ENCODE results near the gene NSG1. TPM values are rescaled to one million over a fixed set of nuclear protein-coding genes. Genes with fewer than 3 reads are reported as not detected.

The NSG1 gene
- total RNA-seq, 1 donor from 2014 or later, result not detected

DNA sequence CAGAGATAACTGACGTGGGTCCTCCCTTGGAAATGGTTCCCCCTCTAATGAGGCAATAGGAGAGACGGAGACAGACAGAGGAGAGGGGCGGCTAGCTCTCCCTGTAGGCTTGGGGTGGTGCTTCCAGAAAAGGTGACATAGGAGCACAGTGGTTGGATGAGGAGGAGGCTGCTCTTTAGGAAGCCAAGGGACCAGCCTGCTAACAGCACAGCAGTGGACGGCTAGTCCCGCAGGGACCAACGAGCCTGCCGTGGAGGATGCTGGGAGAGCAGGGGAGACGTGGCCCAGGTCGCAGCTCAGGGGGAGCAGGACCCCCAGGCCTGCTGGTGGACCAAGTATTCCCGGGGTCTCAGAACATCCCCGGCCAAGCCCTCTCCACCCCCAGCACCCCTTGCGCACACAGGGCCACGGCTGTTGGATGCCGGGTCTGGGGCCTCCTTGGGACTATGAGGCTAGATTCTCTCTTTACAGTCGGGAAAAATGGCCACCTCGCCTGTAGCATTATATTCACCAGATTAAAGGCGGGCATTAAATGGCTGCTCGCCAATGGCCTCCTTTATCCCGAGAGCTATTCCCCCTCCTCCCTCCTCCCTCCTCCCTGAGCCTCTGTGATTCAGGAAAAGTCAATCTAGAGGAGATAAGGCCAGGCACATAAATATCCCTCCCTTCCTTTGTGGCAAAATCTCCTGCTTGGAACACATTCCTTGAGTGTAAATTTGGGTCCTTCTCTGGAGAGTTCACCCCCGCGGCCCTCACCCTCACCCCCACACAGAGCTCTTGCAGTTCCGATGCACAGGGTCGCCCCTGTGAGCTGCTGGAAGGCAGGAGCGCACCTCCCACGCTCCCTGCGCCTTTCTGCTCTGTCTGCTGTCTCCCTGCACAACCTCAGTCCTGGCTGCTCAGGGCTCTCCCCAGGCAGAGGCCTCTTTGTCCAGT is 30.5 kb upstream of the NSG1 start:
- Mint-ChIP-seq H3K27me3 (ENCODE audit: low read depth) (peaks cover 6% of the 10 kb centered on the region), H3K27ac (no peak overlapping the region), H3K4me1 (ENCODE audit: low read depth) (no peaks in the 10 kb centered on the region), H3K9me3 (no peaks in the 10 kb centered on the region), H3K36me3 (ENCODE audit: low read depth) (no peaks in the 10 kb centered on the region), H3K4me3 (ENCODE audit: low read depth) (no peak overlapping the region)
- intact Hi-C loops (cut with micrococcal nuclease), result no loop called here
- DNase-seq (ENCODE audit: low spot score), result no peak

DNA sequence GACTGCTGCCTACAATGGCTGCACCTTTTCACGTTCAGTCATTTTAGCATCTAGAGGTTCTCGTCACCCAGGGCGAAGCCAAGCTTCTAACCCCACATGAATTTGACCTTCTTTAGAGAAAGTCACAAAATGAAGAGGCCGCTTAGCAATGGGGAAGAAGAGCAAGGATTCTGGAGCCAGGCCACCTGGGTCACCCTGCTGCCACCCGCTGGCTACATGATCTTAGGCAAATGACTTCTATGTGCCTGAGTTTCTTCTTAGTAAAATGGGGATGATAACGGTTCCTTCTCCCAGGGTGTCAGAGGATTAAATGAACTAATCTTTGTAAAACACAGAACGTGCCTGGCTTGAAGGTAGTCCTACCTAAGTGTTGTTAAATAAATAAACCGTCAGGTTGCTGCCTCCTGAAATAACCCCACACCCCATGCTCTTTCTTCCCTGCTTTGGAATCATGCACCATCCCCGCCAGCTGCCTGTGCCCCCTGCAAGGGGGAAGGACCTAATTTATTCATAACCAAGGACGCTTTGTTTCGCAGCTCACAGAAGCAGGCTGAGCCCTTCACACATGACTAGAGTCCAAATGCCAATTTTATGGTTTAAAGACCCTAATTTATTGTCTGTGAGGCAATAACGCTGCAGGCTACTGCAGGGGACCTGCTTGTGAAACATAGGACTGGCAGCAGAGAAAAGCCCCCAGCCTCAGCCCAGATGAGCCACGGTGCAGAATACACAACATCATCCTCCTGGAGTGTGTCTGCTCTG is 28.6 kb upstream of the NSG1 start:
- H3K4me1 Mint-ChIP-seq (ENCODE audit: low read depth), result no peaks in the 10 kb centered on the region
- no peaks in the 10 kb centered on the region for H3K36me3 Mint-ChIP-seq (ENCODE audit: low read depth)
- intact Hi-C loops (cut with micrococcal nuclease), result no loop called here
- no peak overlapping the region for H3K27ac Mint-ChIP-seq
- DNase-seq (ENCODE audit: low spot score), result no peak
- peaks cover 6% of the 10 kb centered on the region for H3K27me3 Mint-ChIP-seq (ENCODE audit: low read depth)
- H3K4me3 Mint-ChIP-seq (ENCODE audit: low read depth), result no peak overlapping the region
- H3K9me3 Mint-ChIP-seq, result no peaks in the 10 kb centered on the region

DNA sequence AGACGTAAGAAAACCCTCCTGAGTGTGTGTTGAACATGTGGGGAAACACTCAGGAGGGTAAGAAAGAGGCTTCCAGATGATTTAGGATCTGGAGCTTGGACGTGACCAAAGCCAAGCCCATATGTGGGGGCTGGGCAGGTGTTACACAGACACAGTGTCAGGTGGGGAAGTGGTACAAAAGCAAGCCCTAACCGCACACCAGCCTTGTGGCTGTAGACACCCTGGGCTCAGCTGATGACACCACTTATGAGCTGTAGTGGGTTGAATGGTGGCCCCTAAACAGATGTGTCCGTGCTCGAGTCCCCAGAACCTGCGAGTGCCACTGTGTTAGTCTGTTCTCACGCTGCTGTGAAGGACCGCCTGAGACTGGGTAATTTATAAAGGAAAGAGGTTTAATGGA is 25.0 kb upstream of the NSG1 start:
- Mint-ChIP-seq H3K36me3 (ENCODE audit: low read depth) (no peaks in the 10 kb centered on the region), H3K4me3 (ENCODE audit: low read depth) (no peak overlapping the region), H3K9me3 (peaks cover 8% of the 10 kb centered on the region), H3K4me1 (ENCODE audit: low read depth) (no peaks in the 10 kb centered on the region), H3K27me3 (ENCODE audit: low read depth) (peaks cover 6% of the 10 kb centered on the region), H3K27ac (no peak overlapping the region)
- intact Hi-C loops (cut with micrococcal nuclease), result no loop called here
- no peak for DNase-seq (ENCODE audit: low spot score)

GRCh38 chr4:4362991-4363697 is 23.8 kb upstream of the NSG1 start:
- H3K4me1 Mint-ChIP-seq (ENCODE audit: low read depth), result no peaks in the 10 kb centered on the region
- peaks cover 8% of the 10 kb centered on the region for H3K9me3 Mint-ChIP-seq
- no peak overlapping the region for H3K4me3 Mint-ChIP-seq (ENCODE audit: low read depth)
- no peak for DNase-seq (ENCODE audit: low spot score)
- no peak overlapping the region for H3K27ac Mint-ChIP-seq
- H3K36me3 Mint-ChIP-seq (ENCODE audit: low read depth), result no peaks in the 10 kb centered on the region
- peaks cover 1% of the 10 kb centered on the region for H3K27me3 Mint-ChIP-seq (ENCODE audit: low read depth)
- intact Hi-C loops (cut with micrococcal nuclease), result no loop called here

DNA sequence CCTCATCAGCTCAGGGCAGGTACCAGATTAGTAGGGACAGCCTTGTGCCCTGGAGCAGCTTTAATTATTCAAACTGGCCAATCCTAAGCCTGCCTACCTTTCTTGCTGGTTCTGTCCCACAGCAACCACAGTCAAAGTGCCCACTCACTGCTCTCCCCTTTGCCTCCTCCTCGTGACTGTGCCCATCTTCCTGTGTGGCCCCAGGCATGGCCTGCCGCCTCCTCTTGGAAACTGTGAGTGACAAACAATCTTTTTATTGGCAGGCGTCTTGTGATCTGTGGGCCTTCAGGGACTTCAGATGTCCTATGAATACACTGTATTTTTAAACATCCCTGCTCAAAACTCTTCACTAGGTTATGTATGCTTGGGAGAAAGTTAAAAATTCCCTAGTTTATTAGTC is 22.8 kb upstream of the NSG1 start:
- Mint-ChIP-seq H3K27ac (no peak overlapping the region), H3K27me3 (ENCODE audit: low read depth) (no peaks in the 10 kb centered on the region), H3K9me3 (peaks cover 8% of the 10 kb centered on the region), H3K36me3 (ENCODE audit: low read depth) (no peaks in the 10 kb centered on the region), H3K4me3 (ENCODE audit: low read depth) (no peak overlapping the region), H3K4me1 (ENCODE audit: low read depth) (no peaks in the 10 kb centered on the region)
- DNase-seq (ENCODE audit: low spot score), result no peak
- intact Hi-C loops (cut with micrococcal nuclease), result no loop called here

DNA sequence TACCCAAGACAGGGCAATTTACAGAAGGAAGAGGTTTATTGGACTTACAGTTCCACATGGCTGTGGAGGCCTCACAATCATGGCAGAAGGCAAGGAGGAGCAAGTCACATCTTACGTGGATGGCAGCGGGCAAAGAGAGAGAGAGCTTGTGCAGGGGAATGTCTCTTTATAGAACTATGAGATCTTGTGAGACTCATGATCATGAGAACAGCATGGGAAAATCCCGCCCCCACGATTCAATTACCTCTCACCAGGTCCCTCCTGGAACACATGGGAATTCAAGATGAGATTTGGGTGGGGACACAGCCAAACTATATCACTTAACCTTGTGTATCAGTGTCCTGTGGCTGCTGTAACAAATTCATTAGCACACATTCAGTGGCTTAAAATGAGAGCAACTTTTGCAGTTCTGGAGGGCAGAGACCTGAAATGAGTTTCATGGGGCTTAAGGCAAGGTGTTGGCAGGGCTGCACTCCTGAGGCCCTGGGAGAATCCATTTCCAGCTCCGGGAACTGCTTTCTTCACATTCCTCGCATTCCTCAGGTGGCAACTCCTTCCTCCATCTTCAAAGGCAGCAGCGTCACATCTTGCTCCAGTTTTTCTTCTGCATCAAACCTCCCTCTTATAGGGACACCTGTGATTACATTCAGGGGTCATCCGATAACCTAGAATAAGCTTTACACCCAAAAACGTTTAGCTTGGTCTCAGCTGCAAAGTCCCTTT is 22.3 kb upstream of the NSG1 start:
- no peaks in the 10 kb centered on the region for H3K4me1 Mint-ChIP-seq (ENCODE audit: low read depth)
- intact Hi-C loops (cut with micrococcal nuclease), result no loop called here
- H3K9me3 Mint-ChIP-seq, result peaks cover 8% of the 10 kb centered on the region
- no peaks in the 10 kb centered on the region for H3K27me3 Mint-ChIP-seq (ENCODE audit: low read depth)
- no peak overlapping the region for H3K27ac Mint-ChIP-seq
- DNase-seq (ENCODE audit: low spot score), result no peak
- no peaks in the 10 kb centered on the region for H3K36me3 Mint-ChIP-seq (ENCODE audit: low read depth)
- H3K4me3 Mint-ChIP-seq (ENCODE audit: low read depth), result no peak overlapping the region

GRCh38 chr4:4368809-4369580 is 17.9 kb upstream of the NSG1 start:
- Mint-ChIP-seq H3K27me3 (ENCODE audit: low read depth) (no peaks in the 10 kb centered on the region), H3K36me3 (ENCODE audit: low read depth) (no peaks in the 10 kb centered on the region), H3K27ac (no peak overlapping the region), H3K9me3 (peaks cover 8% of the 10 kb centered on the region), H3K4me3 (ENCODE audit: low read depth) (no peak overlapping the region), H3K4me1 (ENCODE audit: low read depth) (no peaks in the 10 kb centered on the region)
- intact Hi-C loops (cut with micrococcal nuclease), result no loop called here
- DNase-seq (ENCODE audit: low spot score), result no peak

DNA sequence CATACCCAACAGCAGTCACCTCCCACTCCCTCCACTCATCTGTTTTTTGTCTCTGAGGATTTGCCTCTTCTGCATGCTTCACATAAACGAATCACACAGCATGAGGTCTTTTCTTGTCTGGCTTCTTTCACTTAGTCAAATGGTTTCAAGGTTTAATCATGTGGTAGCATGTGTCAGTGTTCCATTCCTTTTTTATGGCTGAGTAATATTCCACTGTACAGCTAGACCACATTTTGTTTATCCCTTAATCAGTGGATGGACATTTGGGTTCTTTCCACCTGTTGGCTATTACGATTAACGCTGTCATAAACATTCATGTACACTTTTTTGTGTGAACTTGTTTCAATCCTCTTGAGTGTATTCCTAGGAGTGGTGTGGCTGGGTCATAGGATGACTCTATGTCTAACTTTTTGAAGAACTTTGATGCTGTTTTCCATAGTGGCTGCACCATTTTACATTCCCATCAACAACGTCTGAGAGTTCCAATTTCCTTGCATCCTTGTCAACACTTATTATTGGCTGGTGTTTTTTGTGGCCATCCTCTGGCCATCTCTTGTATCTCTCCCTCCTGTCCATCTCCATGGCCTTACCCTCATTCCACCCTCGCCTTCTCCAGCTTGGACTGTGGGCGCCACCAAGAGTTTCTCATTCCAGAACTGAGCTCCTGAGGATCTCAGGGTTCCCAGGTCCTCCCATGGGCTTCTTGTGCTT is 12.4 kb upstream of the NSG1 start:
- Mint-ChIP-seq H3K9me3 (no peaks in the 10 kb centered on the region), H3K4me3 (ENCODE audit: low read depth) (no peak overlapping the region), H3K36me3 (ENCODE audit: low read depth) (no peaks in the 10 kb centered on the region), H3K27me3 (ENCODE audit: low read depth) (no peaks in the 10 kb centered on the region), H3K4me1 (ENCODE audit: low read depth) (no peaks in the 10 kb centered on the region), H3K27ac (no peak overlapping the region)
- intact Hi-C loops (cut with micrococcal nuclease), result no loop called here
- DNase-seq (ENCODE audit: low spot score), result no peak

DNA sequence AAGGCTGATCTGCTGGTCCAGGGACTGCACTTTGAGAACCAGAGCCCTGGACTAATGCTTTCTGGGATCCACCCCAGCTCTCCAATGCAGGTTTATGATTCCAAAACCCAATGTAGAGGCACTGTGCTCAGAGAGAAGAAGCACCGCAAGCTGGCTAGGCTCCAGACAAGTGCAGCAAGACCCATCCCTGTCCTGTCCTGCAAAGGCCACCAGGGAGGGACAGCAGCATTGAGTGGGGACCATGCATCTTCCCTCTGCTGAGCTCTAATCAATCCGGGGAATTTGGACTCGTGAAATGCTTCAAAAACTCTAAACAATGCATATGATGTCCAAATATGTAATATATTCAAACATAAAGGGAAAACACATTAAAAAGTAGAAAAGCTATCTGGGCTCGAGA is 10.8 kb upstream of the NSG1 start:
- Mint-ChIP-seq H3K27ac (no peak overlapping the region), H3K4me3 (ENCODE audit: low read depth) (no peak overlapping the region), H3K36me3 (ENCODE audit: low read depth) (no peaks in the 10 kb centered on the region), H3K9me3 (no peaks in the 10 kb centered on the region), H3K27me3 (ENCODE audit: low read depth) (no peaks in the 10 kb centered on the region), H3K4me1 (ENCODE audit: low read depth) (no peaks in the 10 kb centered on the region)
- intact Hi-C loops (cut with micrococcal nuclease), result no loop called here
- no peak for DNase-seq (ENCODE audit: low spot score)

DNA sequence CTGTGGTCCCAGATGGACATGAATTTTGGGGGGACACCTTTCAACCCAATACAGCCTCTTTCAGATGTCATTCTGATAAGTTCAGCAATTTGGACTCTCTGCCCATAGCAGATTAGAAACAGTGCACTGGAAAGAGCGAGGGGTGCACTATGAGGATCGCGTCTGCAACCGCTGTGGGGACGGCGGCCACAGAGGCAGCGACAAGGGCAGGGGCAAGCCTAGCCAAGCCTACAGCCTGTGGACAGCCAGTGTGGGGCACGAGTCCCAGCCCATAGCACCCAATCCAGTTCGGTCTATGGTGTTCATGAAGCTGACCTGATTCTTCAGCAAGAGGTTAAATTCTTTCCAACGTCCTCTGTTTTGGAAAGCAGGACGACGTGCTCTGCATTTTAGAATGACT is 9.7 kb upstream of the NSG1 start:
- Mint-ChIP-seq H3K4me1 (ENCODE audit: low read depth) (no peaks in the 10 kb centered on the region), H3K4me3 (ENCODE audit: low read depth) (no peak overlapping the region), H3K27me3 (ENCODE audit: low read depth) (peaks cover 6% of the 10 kb centered on the region), H3K27ac (no peak overlapping the region), H3K9me3 (no peaks in the 10 kb centered on the region), H3K36me3 (ENCODE audit: low read depth) (no peaks in the 10 kb centered on the region)
- no peak for DNase-seq (ENCODE audit: low spot score)
- intact Hi-C loops (cut with micrococcal nuclease), result no loop called here

DNA sequence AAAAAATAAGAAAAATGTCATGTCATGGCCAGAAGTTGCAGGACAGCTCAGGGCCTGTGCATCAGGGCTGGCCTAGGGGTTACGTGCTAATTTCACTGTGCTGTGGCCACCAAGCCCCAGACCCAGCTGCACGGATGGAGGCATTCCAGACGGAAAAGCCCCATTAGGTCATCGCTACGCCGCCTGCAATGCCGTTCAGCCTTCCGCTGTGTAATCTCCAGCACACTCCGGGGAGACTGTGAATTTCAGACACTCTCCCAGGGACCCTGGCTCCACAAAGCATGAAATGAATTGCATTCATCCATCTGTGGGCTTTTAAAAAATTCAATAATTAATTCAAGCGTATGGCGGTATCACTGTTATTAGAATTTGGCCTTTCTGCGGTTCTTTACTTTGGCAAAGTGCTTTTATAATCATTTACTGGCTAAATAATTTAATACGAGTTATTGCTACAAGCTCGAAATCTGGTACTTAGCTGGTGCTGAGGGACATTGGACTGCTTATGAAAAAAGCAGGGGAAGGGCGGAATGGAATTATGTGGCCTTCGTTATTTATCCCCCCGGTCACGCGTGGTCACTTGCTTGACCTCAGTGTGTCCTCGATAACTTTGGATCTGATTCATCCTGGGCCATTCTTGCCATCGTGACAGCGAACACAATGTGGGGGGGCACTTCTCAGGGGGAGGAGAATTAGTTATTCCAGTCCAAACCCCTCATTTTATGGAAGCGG is 9.0 kb upstream of the NSG1 start:
- intact Hi-C loops (cut with micrococcal nuclease), result no loop called here
- no peak for DNase-seq (ENCODE audit: low spot score)
- no peaks in the 10 kb centered on the region for H3K9me3 Mint-ChIP-seq
- peaks cover 11% of the 10 kb centered on the region for H3K27me3 Mint-ChIP-seq (ENCODE audit: low read depth)
- no peaks in the 10 kb centered on the region for H3K36me3 Mint-ChIP-seq (ENCODE audit: low read depth)
- H3K27ac Mint-ChIP-seq, result no peak overlapping the region
- no peak overlapping the region for H3K4me3 Mint-ChIP-seq (ENCODE audit: low read depth)
- no peaks in the 10 kb centered on the region for H3K4me1 Mint-ChIP-seq (ENCODE audit: low read depth)

Measured in activated T-helper 2 cell treated with anti-CD3 and anti-CD28 coated beads, Interferon-gamma antibody, Interleukin-2, Interleukin-4, amounts not matched to agents 10 μg/mL and 5 μg/mL and 100 μg/mL, durations not matched to agents 14 hours and 24 hours and 36 hours (primary cell).